Kidney (tissue), 14 donors: Measurements from ENCODE around the gene ELOB. TPM values are rescaled to one million over a fixed set of nuclear protein-coding genes. Genes with fewer than 3 reads are reported as not detected.

Source experiments
- DNase-seq, 5 donors: peaks; one replicate each; pipeline ENCODE4 v3.0.0-alpha.2; 2013 to 2020
- FAIRE-seq: peaks from 2 replicates; lab custom pipeline; 2012; peaks lifted over from hg19 to GRCh38; lab: Jason Lieb, UNC
- H3K27ac ChIP-seq, 2 donors: one replicate each; pipeline ENCODE4 v1.7.0; 2013; ENCODE audit warnings: low read depth in 2 of 2, low read length in 2 of 2, inconsistent platforms in 1 of 2
- H3K27me3 ChIP-seq: one replicate; pipeline ENCODE4 v1.7.1; 2013; ENCODE audit warnings: low read length, inconsistent platforms; ENCODE audit not compliant: control insufficient read depth, insufficient read depth
- H3K36me3 ChIP-seq, 3 donors: one replicate each; pipeline versions ENCODE4 v1.7.0 to v1.7.1; 2013; ENCODE audit warnings: low read length in 3 of 3, control low read depth in 1 of 3, inconsistent platforms in 1 of 3; ENCODE audit not compliant: insufficient read depth in 3 of 3, control insufficient read depth in 2 of 3
- H3K4me1 ChIP-seq, 3 donors: one replicate each; pipeline versions ENCODE4 v1.7.0 to v1.7.1; 2013; ENCODE audit warnings: low read length in 3 of 3, inconsistent platforms in 1 of 3, low read depth in 1 of 3; ENCODE audit not compliant: control insufficient read depth in 2 of 3, insufficient read depth in 2 of 3
- H3K4me3 ChIP-seq, 3 donors: one replicate each; pipeline versions ENCODE4 v1.7.0 to v1.8.1; 2013; ENCODE audit warnings: low read length in 3 of 3, control low read depth in 1 of 3, inconsistent platforms in 1 of 3
- H3K9ac ChIP-seq, 3 donors: one replicate each; pipeline versions ENCODE4 v1.7.0 to v1.7.1; 2013; ENCODE audit warnings: low read length in 3 of 3, control low read depth in 1 of 3, inconsistent platforms in 1 of 3
- H3K9me3 ChIP-seq, 3 donors: one replicate each; pipeline versions ENCODE4 v1.7.0 to v1.7.1; 2013; ENCODE audit warnings: low read length in 3 of 3, control low read depth in 1 of 3, inconsistent platforms in 1 of 3; ENCODE audit not compliant: control insufficient read depth in 2 of 3, insufficient read depth in 1 of 3
- intact Hi-C: fragments of 100-400 bp; cut with DNase I; formaldehyde crosslinking; loops from one replicate; pipeline ENCODE4 v1.11.1; 2022
- polyA plus RNA-seq: library from polyadenylated mRNA; stranded (reverse); fragments of 350-450 nt; fragmentation: Illumina TruSeq; extraction: RNeasy Lipid Tissue Mini Kit (QIAGEN cat#74804); gene quantifications from one replicate; pipeline ENCODE4 v1.2.3, GENCODE V29; 2014; ENCODE audit warnings: low read depth, low replicate concordance; ENCODE audit not compliant: insufficient read depth
- total RNA-seq: library from RNA; stranded (reverse); fragmentation: NEBNext Ultra II Directional; extraction: Animal tissue kit (Norgen Biotek cat#: 25700); gene quantifications from one replicate; pipeline ENCODE4 v1.2.1, GENCODE V29; 2021
- TF ChIP-seq, protein P1 (sequence below): IDR thresholded peaks from 3 replicates; pipeline ENCODE4 v1.5.1; 2012; ENCODE audit warnings: mild to moderate bottlenecking, moderate library complexity, borderline replicate concordance; ENCODE audit not compliant: insufficient read depth; ENCODE audit errors: extremely low read depth
- donor health status: control.
- donor health status: control.
- donor health status: control.
- donor health status: control.
- donor health status: control.
- donor health status: DM: yes; HTN: yes; CAD: no.
- donor health status: Normal renal cell carcinoma (clear cell type).

Gene ELOB
- total and polyA plus RNA-seq, 2 donors from 2014 or later, result 226 to 836 TPM

DNA sequence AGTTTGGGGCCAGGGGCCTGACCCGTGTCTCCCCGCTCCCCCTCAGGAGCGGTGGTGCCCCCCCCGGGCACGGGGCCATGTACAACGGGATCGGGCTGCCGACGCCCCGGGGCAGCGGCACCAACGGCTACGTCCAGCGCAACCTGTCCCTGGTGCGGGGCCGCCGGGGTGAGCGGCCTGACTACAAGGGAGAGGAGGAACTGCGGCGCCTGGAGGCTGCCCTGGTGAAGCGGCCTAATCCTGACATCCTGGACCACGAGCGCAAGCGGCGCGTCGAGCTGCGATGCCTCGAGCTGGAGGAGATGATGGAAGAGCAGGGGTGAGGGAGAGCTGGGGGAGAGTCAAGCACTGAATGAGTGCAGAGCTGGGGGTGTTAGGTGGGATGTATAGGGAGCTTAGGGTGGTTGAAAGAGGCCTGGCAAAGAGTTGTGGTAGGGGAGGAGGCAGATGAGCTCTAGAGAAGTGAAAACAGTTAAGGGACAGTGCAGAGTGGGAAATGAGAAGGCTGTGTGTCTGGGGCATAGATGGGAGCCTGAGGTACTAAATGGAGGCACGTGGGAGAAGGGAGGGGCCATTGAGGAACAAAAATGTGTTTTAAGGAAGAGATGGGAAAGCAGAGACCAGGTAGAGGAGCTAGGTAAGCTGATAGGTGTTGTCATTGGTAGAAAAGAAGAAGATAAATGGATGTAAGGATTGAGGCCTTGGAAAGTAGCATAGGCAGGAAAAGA lies 20.6 kb downstream of the ELOB start:
- no peak for FAIRE-seq
- no peak overlapping the region for H3K4me3 ChIP-seq
- H3K36me3 ChIP-seq, result peaks cover 23 to 47% (median 39%) of the 10 kb centered on the region in 3 donors
- DNase-seq, result peak in 1 of 5 donors; percentile 74
- H3K9me3 ChIP-seq, result peaks cover 0 to 3% (median 0%) of the 10 kb centered on the region in 3 donors
- peaks cover 0 to 27% (median 9%) of the 10 kb centered on the region in 3 donors for H3K4me1 ChIP-seq
- intact Hi-C loops, result no loop called here
- H3K27me3 ChIP-seq, result no peaks in the 10 kb centered on the region
- no peak overlapping the region for H3K27ac ChIP-seq
- TF ChIP-seq, protein P1, sequence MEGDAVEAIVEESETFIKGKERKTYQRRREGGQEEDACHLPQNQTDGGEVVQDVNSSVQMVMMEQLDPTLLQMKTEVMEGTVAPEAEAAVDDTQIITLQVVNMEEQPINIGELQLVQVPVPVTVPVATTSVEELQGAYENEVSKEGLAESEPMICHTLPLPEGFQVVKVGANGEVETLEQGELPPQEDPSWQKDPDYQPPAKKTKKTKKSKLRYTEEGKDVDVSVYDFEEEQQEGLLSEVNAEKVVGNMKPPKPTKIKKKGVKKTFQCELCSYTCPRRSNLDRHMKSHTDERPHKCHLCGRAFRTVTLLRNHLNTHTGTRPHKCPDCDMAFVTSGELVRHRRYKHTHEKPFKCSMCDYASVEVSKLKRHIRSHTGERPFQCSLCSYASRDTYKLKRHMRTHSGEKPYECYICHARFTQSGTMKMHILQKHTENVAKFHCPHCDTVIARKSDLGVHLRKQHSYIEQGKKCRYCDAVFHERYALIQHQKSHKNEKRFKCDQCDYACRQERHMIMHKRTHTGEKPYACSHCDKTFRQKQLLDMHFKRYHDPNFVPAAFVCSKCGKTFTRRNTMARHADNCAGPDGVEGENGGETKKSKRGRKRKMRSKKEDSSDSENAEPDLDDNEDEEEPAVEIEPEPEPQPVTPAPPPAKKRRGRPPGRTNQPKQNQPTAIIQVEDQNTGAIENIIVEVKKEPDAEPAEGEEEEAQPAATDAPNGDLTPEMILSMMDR, result no peak
- no peak overlapping the region for H3K9ac ChIP-seq

DNA sequence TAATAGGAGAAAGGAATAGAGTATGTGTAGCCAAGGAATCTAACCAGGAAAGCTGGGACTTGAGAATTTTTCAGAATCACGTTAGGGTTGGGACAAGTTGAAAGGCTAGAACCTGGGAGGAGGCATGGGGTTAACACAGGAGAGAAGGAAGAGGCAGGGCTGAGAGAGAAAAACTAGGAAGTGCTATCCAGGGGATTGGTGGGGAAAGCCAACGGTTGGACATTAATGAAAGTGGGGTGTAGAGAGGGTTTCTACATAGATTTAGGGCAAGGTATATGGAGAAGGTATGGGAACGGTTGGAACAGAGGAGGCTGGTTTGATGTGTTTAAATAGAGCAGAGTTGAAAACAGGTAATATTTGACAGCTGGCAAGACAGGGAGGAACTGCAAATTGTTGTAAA lies 21.9 kb downstream of the ELOB start:
- no peaks in the 10 kb centered on the region for H3K27me3 ChIP-seq
- no peak overlapping the region for H3K27ac ChIP-seq
- H3K36me3 ChIP-seq, result peaks cover 13 to 34% (median 27%) of the 10 kb centered on the region in 3 donors
- FAIRE-seq, result no peak
- peak overlapping the region in 2 of 3 donors; percentile 77 to 89 for H3K4me3 ChIP-seq
- peak overlapping the region in 2 of 3 donors; percentile 43 to 86 for H3K9ac ChIP-seq
- H3K9me3 ChIP-seq, result peaks cover 0 to 5% (median 0%) of the 10 kb centered on the region in 3 donors
- H3K4me1 ChIP-seq, result peaks cover 0 to 28% (median 9%) of the 10 kb centered on the region in 3 donors
- TF ChIP-seq, protein P1, result no peak
- intact Hi-C loops, result no loop called here
- no peak for DNase-seq

DNA sequence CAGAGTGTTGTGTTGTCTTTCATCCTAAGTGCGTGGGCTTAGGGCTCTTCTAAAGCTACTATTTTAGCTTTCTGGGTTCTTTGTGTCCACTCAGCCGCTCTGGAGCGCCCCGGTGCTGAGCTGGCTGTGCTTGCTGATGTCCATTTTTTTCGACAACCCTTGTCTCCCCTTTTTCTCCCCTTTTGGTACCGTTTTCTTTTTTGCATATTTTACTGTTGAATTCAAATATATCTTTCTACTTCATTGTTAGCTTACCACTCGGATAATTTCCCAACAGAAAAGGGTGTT lies 23.4 kb downstream of the ELOB start:
- TF ChIP-seq, protein P1, result no peak
- peak overlapping the region in 1 of 2 donors; percentile 100 for H3K27ac ChIP-seq
- peak overlapping the region; percentile 63 to 86 (median 70) for H3K9ac ChIP-seq
- no peaks in the 10 kb centered on the region for H3K27me3 ChIP-seq
- peaks cover 0 to 5% (median 0%) of the 10 kb centered on the region in 3 donors for H3K9me3 ChIP-seq
- peaks cover 4 to 19% (median 14%) of the 10 kb centered on the region in 3 donors for H3K36me3 ChIP-seq
- peaks cover 0 to 28% (median 9%) of the 10 kb centered on the region in 3 donors for H3K4me1 ChIP-seq
- peak overlapping the region; percentile 77 to 89 (median 89) for H3K4me3 ChIP-seq
- DNase-seq (peak in 2 of 5 donors; percentile 29 to 36), FAIRE-seq (no peak)
- intact Hi-C loops, result no loop called here
